ENCODE data around the gene BRICD5. TPM values are rescaled to one million over a fixed set of nuclear protein-coding genes. Genes with fewer than 3 reads are reported as not detected.

The BRICD5 gene
- under 0.01 and 2.3 TPM in 2 replicates for total RNA-seq

GRCh38 chr16:2210386-2211365, at the start of gene BRICD5:
BRICD5 (minus strand) TSS chr16:2210863; CDS start chr16:2210833, 30 bp downstream.

GRCh38 chr16:2251296-2252111, 40.8 kb upstream of the BRICD5 start, which contains the start of gene ECI1:
ECI1 (minus strand) TSS chr16:2251587; CDS start chr16:2251566, 21 bp downstream.

GRCh38 chr16:2236337-2237101, 25.9 kb upstream of the BRICD5 start, which contains the start of gene DNASE1L2:
DNASE1L2 (plus strand) TSS chr16:2236444; CDS start chr16:2236817, 373 bp downstream.

GRCh38 chr16:2223221-2223941, 12.7 kb upstream of the BRICD5 start, which contains the start of gene E4F1:
E4F1 (plus strand) TSS chr16:2223591; CDS start chr16:2223614, 23 bp downstream.

GRCh38 chr16:2214719-2214968, 4.0 kb upstream of the BRICD5 start, which contains the start of gene PGP:
PGP (minus strand) TSS chr16:2214840; CDS start chr16:2214777, 63 bp downstream.

GRCh38 chr16:2205104-2205966, 5.3 kb downstream of the BRICD5 start, which contains the start of gene MLST8:
MLST8 (plus strand) TSS chr16:2205454; CDS start chr16:2206086, 632 bp downstream.

GRCh38 chr16:2196162-2196980, 14.3 kb downstream of the BRICD5 start, which contains the start of gene CASKIN1:
CASKIN1 (minus strand) TSS chr16:2196605; CDS start chr16:2196432, 173 bp downstream.

Other genes starting within 250 kb of the BRICD5 start
- 3,471 and 3,533 TPM in 2 replicates for gene RPS2, start 246.0 kb downstream of the BRICD5 start, total RNA-seq
- gene RNF151, start 244.0 kb downstream of the BRICD5 start, total RNA-seq: not detected in 2 replicates
- 59.4 and 66.3 TPM in 2 replicates for gene TBL3, start 238.8 kb downstream of the BRICD5 start, total RNA-seq
- gene NOXO1, start 229.4 kb downstream of the BRICD5 start, total RNA-seq: not detected in 2 replicates
- gene GFER, start 226.7 kb downstream of the BRICD5 start, total RNA-seq: 40.2 and 41.8 TPM in 2 replicates
- 1.1 and 4.6 TPM in 2 replicates for gene SYNGR3, start 220.9 kb downstream of the BRICD5 start, total RNA-seq
- 41.8 and 43.2 TPM in 2 replicates for gene ZNF598, start 201.0 kb downstream of the BRICD5 start, total RNA-seq
- gene NPW, start 191.1 kb downstream of the BRICD5 start, total RNA-seq: 1.4 and 4.3 TPM in 2 replicates
- 62.9 and 94.0 TPM in 2 replicates for gene NHERF2, start 184.0 kb downstream of the BRICD5 start, total RNA-seq
- 27.6 and 51.3 TPM in 2 replicates for gene NTHL1, start 163.0 kb downstream of the BRICD5 start, total RNA-seq
- 30.8 and 63.1 TPM in 2 replicates for gene TSC2, start 162.9 kb downstream of the BRICD5 start, total RNA-seq
- 109 and 147 TPM in 2 replicates for gene PKD1, start 75.0 kb downstream of the BRICD5 start, total RNA-seq
- gene RAB26, start 62.2 kb downstream of the BRICD5 start, total RNA-seq: 1.4 and 2.3 TPM in 2 replicates
- gene TRAF7, start 55.1 kb downstream of the BRICD5 start, total RNA-seq: 84.5 and 106 TPM in 2 replicates
- gene CASKIN1, start 14.3 kb downstream of the BRICD5 start, total RNA-seq: 0.18 TPM in 1 of 2 replicates, not detected in the other
- 42.9 and 54.2 TPM in 2 replicates for gene MLST8, start 5.4 kb downstream of the BRICD5 start, total RNA-seq
- gene PGP, start 4.0 kb upstream of the BRICD5 start, total RNA-seq: 25.7 and 29.1 TPM in 2 replicates
- gene E4F1, start 12.7 kb upstream of the BRICD5 start, total RNA-seq: 24.5 and 26.2 TPM in 2 replicates
- gene DNASE1L2, start 25.6 kb upstream of the BRICD5 start, total RNA-seq: 0.18 and 5.5 TPM in 2 replicates
- gene ECI1, start 40.7 kb upstream of the BRICD5 start, total RNA-seq: 51.6 and 62.3 TPM in 2 replicates
- 136 and 148 TPM in 2 replicates for gene RNPS1, start 57.3 kb upstream of the BRICD5 start, total RNA-seq
- gene ABCA3, start 129.9 kb upstream of the BRICD5 start, total RNA-seq: 0.18 TPM in 1 of 2 replicates, not detected in the other
- 23.4 and 25.2 TPM in 2 replicates for gene CCNF, start 218.6 kb upstream of the BRICD5 start, total RNA-seq
- gene TEDC2, start 249.2 kb upstream of the BRICD5 start, total RNA-seq: 10.8 and 28.8 TPM in 2 replicates

Data from myometrial cell (primary cell).